Muscle of leg (tissue), 16 donors: Measurements from ENCODE around the gene CRTC3. TPM values are rescaled to one million over a fixed set of nuclear protein-coding genes. Genes with fewer than 3 reads are reported as not detected.

Source experiments
- DNase-seq: peaks from one replicate; pipeline ENCODE4 v3.0.0; 2013
- H3K27ac ChIP-seq: one replicate; pipeline ENCODE4 v1.5.1; 2013; ENCODE audit warnings: mild to moderate bottlenecking, low read length, control low read depth
- H3K27me3 ChIP-seq: one replicate; pipeline ENCODE4 v1.6.1; 2013; ENCODE audit warnings: low read length; ENCODE audit not compliant: control insufficient read depth, insufficient read depth
- H3K36me3 ChIP-seq: one replicate; pipeline ENCODE4 v1.6.1; 2013; ENCODE audit warnings: low read length; ENCODE audit not compliant: control insufficient read depth, insufficient read depth
- H3K4me1 ChIP-seq: one replicate; pipeline ENCODE4 v1.6.1; 2013; ENCODE audit warnings: low read length; ENCODE audit not compliant: control insufficient read depth, insufficient read depth
- H3K4me3 ChIP-seq: one replicate; pipeline ENCODE4 v1.5.1; 2013; ENCODE audit warnings: low read length, control low read depth
- H3K9me3 ChIP-seq: replicated peaks from 2 replicates; pipeline ENCODE4 v1.6.1; 2013; ENCODE audit warnings: low read depth, low read length; ENCODE audit not compliant: control insufficient read depth
- WGBS: methylation state at CpG from one replicate; pipeline ENCODE4 v1.1.5; 2013; ENCODE audit warnings: missing lambda C conversion rate; ENCODE audit not compliant: insufficient coverage; 5-methylcytosine and 5-hydroxymethylcytosine counted together
- long read RNA-seq, 11 donors: transcript quantifications; one replicate each; lab custom pipeline, GENCODE V29; 2026
- polyA plus RNA-seq, 8 donors: library from polyadenylated mRNA; unstranded; fragments of 120-200 nt; gene quantifications; one replicate each; pipeline versions ENCODE4 v1.2.1 to v1.2.3, GENCODE V29; 2013; ENCODE audit warnings: inconsistent platforms in 1 of 8, low replicate concordance in 1 of 8; ENCODE audit not compliant: insufficient read length in 8 of 8, insufficient read depth in 1 of 8
- total RNA-seq: library from RNA; stranded (reverse); fragments of 120-200 nt; gene quantifications from one replicate; pipeline ENCODE4 v1.2.4, GENCODE V29; 2013

CRTC3 gene
- total RNA-seq (12.6 TPM), polyA plus RNA-seq (10 to 100 TPM; 21.3 to 30.6 (median 25.4) TPM)
- long read RNA-seq, donor 1: 0 reads
- long read RNA-seq, donor 2: 0 reads
- long read RNA-seq, donor 3, partial matches to known transcripts: 0 of 1 reads
- long read RNA-seq, donor 3, other reads (novel, unspliced or antisense): 0 of 1 reads
- long read RNA-seq, donor 4: 0 reads
- long read RNA-seq, donor 5, full-length matches to known transcripts: 2 of 2 reads
- long read RNA-seq, donor 5, partial matches to known transcripts: 0 of 2 reads
- long read RNA-seq, donor 5, other reads (novel, unspliced or antisense): 0 of 2 reads
- long read RNA-seq, donor 6, full-length matches to known transcripts: 4 of 4 reads
- long read RNA-seq, donor 6, partial matches to known transcripts: 0 of 4 reads
- long read RNA-seq, donor 6, other reads (novel, unspliced or antisense): 0 of 4 reads
- long read RNA-seq, donor 7: 0 reads
- long read RNA-seq, donor 8, full-length matches to known transcripts: 1 of 1 reads
- long read RNA-seq, donor 8, partial matches to known transcripts: 0 of 1 reads
- long read RNA-seq, donor 8, other reads (novel, unspliced or antisense): 0 of 1 reads
- long read RNA-seq, donor 9: 0 reads
- long read RNA-seq, donor 10: 0 reads
- long read RNA-seq, donor 11, partial matches to known transcripts: 0 of 1 reads
- long read RNA-seq, donor 11, other reads (novel, unspliced or antisense): 0 of 1 reads

GRCh38 chr15:90529371-90530249 is at the start of gene CRTC3:
CRTC3 (plus strand) TSS chr15:90529923; CDS start chr15:90530072, 149 bp downstream.
- Histone ChIP-seq H3K36me3 (no peaks in the 10 kb centered on the region), H3K27ac (peak within 1 kb of the TSS; percentile 86), H3K27me3 (no peaks in the 10 kb centered on the region), H3K4me3 (peak within 1 kb of the TSS; percentile 84), H3K9me3 (no peaks in the 10 kb centered on the region), H3K4me1 (peaks cover 12% of the 10 kb centered on the region)
- WGBS: 1% methylated on average over 104 of the region's 104 CpGs
- peak; percentile 80 for DNase-seq

- no peak overlapping the region for H3K4me3 ChIP-seq
- 55% methylated on average over 3 of the region's 3 CpGs for WGBS
- no peak overlapping the region for H3K27ac ChIP-seq
- H3K27me3 ChIP-seq: no peaks in the 10 kb centered on the region
- H3K4me1 ChIP-seq: no peaks in the 10 kb centered on the region
- DNase-seq: no peak
- no peaks in the 10 kb centered on the region for H3K9me3 ChIP-seq
- H3K36me3 ChIP-seq: peaks cover 72% of the 10 kb centered on the region
Observed at GRCh38 chr15:90481023-90481422, 48.7 kb upstream of the CRTC3 start.

GRCh38 chr15:90482124-90483011 is 47.4 kb upstream of the CRTC3 start:
- H3K4me3 ChIP-seq: no peak overlapping the region

GRCh38 chr15:90483012-90483307 is 46.8 kb upstream of the CRTC3 start:
- WGBS: no CpG with 5 or more reads among the region's 1 CpG
- DNase-seq: no peak
- Histone ChIP-seq H3K36me3 (peaks cover 75% of the 10 kb centered on the region), H3K4me1 (no peaks in the 10 kb centered on the region), H3K9me3 (no peaks in the 10 kb centered on the region), H3K27ac (no peak overlapping the region), H3K4me3 (no peak overlapping the region), H3K27me3 (no peaks in the 10 kb centered on the region)

More at GRCh38 chr15:90482124-90483011, 47.4 kb upstream of the CRTC3 start:
- H3K27ac ChIP-seq: no peak overlapping the region
- no peaks in the 10 kb centered on the region for H3K9me3 ChIP-seq
- peak; percentile 64 for DNase-seq
- H3K4me1 ChIP-seq: no peaks in the 10 kb centered on the region
- whole genome bisulfite sequencing: 41% methylated on average over 3 of the region's 7 CpGs
- no peaks in the 10 kb centered on the region for H3K27me3 ChIP-seq
- H3K36me3 ChIP-seq: peaks cover 77% of the 10 kb centered on the region

GRCh38 chr15:90483637-90484036 is 46.1 kb upstream of the CRTC3 start:
- Histone ChIP-seq H3K27me3 (no peaks in the 10 kb centered on the region), H3K4me3 (no peak overlapping the region), H3K36me3 (peaks cover 71% of the 10 kb centered on the region), H3K9me3 (no peaks in the 10 kb centered on the region), H3K27ac (no peak overlapping the region), H3K4me1 (no peaks in the 10 kb centered on the region)
- WGBS: no CpG with 5 or more reads among the region's 2 CpGs
- no peak for DNase-seq

- WGBS: 100% methylated on average over 2 of the region's 8 CpGs
- no peaks in the 10 kb centered on the region for H3K4me1 ChIP-seq
- peaks cover 71% of the 10 kb centered on the region for H3K36me3 ChIP-seq
Observed at GRCh38 chr15:90487186-90487585, 42.5 kb upstream of the CRTC3 start.

GRCh38 chr15:90489514-90489913 is 40.2 kb upstream of the CRTC3 start:
- H3K9me3 ChIP-seq: no peaks in the 10 kb centered on the region
- no peaks in the 10 kb centered on the region for H3K27me3 ChIP-seq
- H3K36me3 ChIP-seq: peaks cover 74% of the 10 kb centered on the region
- no peak for DNase-seq
- H3K4me1 ChIP-seq: no peaks in the 10 kb centered on the region
- no peak overlapping the region for H3K27ac ChIP-seq
- no CpG with 5 or more reads among the region's 1 CpG for WGBS
- H3K4me3 ChIP-seq: no peak overlapping the region

More at GRCh38 chr15:90487186-90487585, 42.5 kb upstream of the CRTC3 start:
- DNase-seq: no peak
- Histone ChIP-seq H3K27me3 (no peaks in the 10 kb centered on the region), H3K9me3 (no peaks in the 10 kb centered on the region), H3K27ac (no peak overlapping the region), H3K4me3 (no peak overlapping the region)

GRCh38 chr15:90489944-90490343 is 39.8 kb upstream of the CRTC3 start:
- Histone ChIP-seq H3K36me3 (peaks cover 70% of the 10 kb centered on the region), H3K27me3 (no peaks in the 10 kb centered on the region), H3K9me3 (no peaks in the 10 kb centered on the region), H3K4me1 (no peaks in the 10 kb centered on the region), H3K27ac (no peak overlapping the region), H3K4me3 (no peak overlapping the region)
- DNase-seq: no peak
- WGBS: 86% methylated on average over 1 of the region's 2 CpGs

- H3K4me3 ChIP-seq: no peak overlapping the region
- no peak overlapping the region for H3K27ac ChIP-seq
- peaks cover 64% of the 10 kb centered on the region for H3K36me3 ChIP-seq
- no peak for DNase-seq
- no peaks in the 10 kb centered on the region for H3K9me3 ChIP-seq
- H3K4me1 ChIP-seq: no peaks in the 10 kb centered on the region
- no peaks in the 10 kb centered on the region for H3K27me3 ChIP-seq
Observed at GRCh38 chr15:90493647-90494046, 36.1 kb upstream of the CRTC3 start.
